OCI-LY1 (cell line): ENCODE results near the gene ABLIM1.

Source experiments
- EZH2 ChIP-seq: fragments of 200-600 bp; sonication (generic), shearing (Covaris generic); IDR thresholded peaks from 2 replicates; pipeline ENCODE4 v1.8.0; 2017; ENCODE audit warnings: borderline replicate concordance, mixed run types, mild to moderate bottlenecking, antibody characterized with exemption, low read length, moderate library complexity, mixed read lengths
- TF ChIP-seq, protein P1 (sequence below): fragments of 200-600 bp; sonication (generic), shearing (Covaris generic); IDR thresholded peaks from 2 replicates; pipeline ENCODE4 v1.5.1; 2017; ENCODE audit warnings: mild to moderate bottlenecking, antibody characterized with exemption, low read length, moderate library complexity, mixed read lengths

DNA sequence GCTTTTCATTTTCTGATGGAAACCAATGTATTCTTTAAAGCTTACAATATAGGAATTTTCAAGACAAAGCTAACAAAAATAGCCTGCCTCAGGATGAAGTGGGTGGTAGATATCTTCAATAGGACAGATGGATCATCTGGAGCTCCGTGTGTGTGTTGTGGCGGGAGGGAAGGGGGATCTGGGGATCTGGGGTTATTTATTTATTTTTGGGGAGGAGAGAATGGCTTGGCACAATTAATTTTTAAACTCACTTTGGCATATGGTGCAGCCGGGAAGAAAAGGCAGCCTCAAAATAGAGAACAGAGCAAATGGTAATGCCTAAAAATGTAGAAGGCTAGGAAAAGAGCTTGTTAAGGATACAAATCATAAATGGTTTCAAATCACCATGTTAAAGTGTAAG is 11.6 kb upstream of the ABLIM1 start:
- TF ChIP-seq, protein P1, sequence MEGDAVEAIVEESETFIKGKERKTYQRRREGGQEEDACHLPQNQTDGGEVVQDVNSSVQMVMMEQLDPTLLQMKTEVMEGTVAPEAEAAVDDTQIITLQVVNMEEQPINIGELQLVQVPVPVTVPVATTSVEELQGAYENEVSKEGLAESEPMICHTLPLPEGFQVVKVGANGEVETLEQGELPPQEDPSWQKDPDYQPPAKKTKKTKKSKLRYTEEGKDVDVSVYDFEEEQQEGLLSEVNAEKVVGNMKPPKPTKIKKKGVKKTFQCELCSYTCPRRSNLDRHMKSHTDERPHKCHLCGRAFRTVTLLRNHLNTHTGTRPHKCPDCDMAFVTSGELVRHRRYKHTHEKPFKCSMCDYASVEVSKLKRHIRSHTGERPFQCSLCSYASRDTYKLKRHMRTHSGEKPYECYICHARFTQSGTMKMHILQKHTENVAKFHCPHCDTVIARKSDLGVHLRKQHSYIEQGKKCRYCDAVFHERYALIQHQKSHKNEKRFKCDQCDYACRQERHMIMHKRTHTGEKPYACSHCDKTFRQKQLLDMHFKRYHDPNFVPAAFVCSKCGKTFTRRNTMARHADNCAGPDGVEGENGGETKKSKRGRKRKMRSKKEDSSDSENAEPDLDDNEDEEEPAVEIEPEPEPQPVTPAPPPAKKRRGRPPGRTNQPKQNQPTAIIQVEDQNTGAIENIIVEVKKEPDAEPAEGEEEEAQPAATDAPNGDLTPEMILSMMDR = no peak
- no peak for TF ChIP-seq EZH2
